T-helper 2 cell treated with Interferon-gamma antibody and Interleukin-4, amounts not matched to agents 5 μg/mL and 100 μg/mL, for 36 hours (primary cell): ENCODE measurements around the gene IGSF11.
"Not testable (repeated sequence)": the region's sequence is repeated elsewhere in the genome, so short reads cannot be mapped to it uniquely, and the experiment has no call there.

Experiments
- DNase-seq: peaks from one replicate; pipeline ENCODE4 v3.0.0; 2021; ENCODE audit warnings: low spot score
- H3K27ac Mint-ChIP-seq: one replicate; pipeline ENCODE4 v1.8.0; 2021; ENCODE audit warnings: mild to moderate bottlenecking, mixed read lengths
- H3K27me3 Mint-ChIP-seq: one replicate; pipeline ENCODE4 v1.8.0; 2021; ENCODE audit warnings: low read depth, mixed read lengths
- H3K36me3 Mint-ChIP-seq: one replicate; pipeline ENCODE4 v1.8.0; 2021; ENCODE audit warnings: low read depth, mixed read lengths
- H3K4me1 Mint-ChIP-seq: one replicate; pipeline ENCODE4 v1.8.0; 2021; ENCODE audit warnings: low read depth, mixed read lengths
- H3K4me3 Mint-ChIP-seq: one replicate; pipeline ENCODE4 v1.8.0; 2022; ENCODE audit warnings: mild to moderate bottlenecking, moderate library complexity, mixed read lengths
- H3K9me3 Mint-ChIP-seq: one replicate; pipeline ENCODE4 v1.8.0; 2021; ENCODE audit warnings: mixed read lengths

IGSF11 gene

DNA sequence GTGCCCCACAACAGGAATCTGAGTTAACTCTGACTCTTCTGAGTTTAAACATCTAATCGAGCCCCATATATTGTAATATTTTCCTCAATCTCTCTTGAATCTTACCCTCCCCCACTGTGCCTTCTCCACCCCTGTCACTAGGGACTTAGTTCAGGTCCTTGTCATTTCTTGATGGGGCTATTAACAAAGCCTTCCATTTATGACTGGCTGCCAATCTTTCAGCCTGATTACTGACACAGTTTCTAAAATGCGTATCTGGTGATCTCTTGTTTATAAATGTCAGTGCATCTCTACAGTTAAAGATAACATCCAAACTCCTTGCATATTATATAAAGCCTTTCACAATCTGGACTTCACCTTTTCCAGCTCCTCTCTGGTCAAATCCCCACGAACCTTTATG, 124.3 kb downstream of the IGSF11 start:
- Mint-ChIP-seq H3K4me3 (no peak overlapping the region), H3K9me3 (no peaks in the 10 kb centered on the region), H3K36me3 (no peaks in the 10 kb centered on the region), H3K27me3 (peaks cover 10% of the 10 kb centered on the region), H3K27ac (no peak overlapping the region), H3K4me1 (no peaks in the 10 kb centered on the region)
- no peak for DNase-seq

GRCh38 chr3:118909763-118910162, 124.9 kb downstream of the IGSF11 start:
- Mint-ChIP-seq H3K4me1 (no peaks in the 10 kb centered on the region), H3K36me3 (no peaks in the 10 kb centered on the region), H3K4me3 (no peak overlapping the region), H3K9me3 (no peaks in the 10 kb centered on the region), H3K27me3 (peaks cover 10% of the 10 kb centered on the region), H3K27ac (no peak overlapping the region)
- DNase-seq: no peak

GRCh38 chr3:118907909-118908308, 126.7 kb downstream of the IGSF11 start:
- DNase-seq: no peak
- no peaks in the 10 kb centered on the region for H3K36me3 Mint-ChIP-seq
- H3K9me3 Mint-ChIP-seq: no peaks in the 10 kb centered on the region
- H3K4me1 Mint-ChIP-seq: no peaks in the 10 kb centered on the region
- H3K4me3 Mint-ChIP-seq: no peak overlapping the region
- H3K27me3 Mint-ChIP-seq: peaks cover 10% of the 10 kb centered on the region
- no peak overlapping the region for H3K27ac Mint-ChIP-seq

- Mint-ChIP-seq H3K27ac (no peak overlapping the region), H3K4me1 (peaks cover 2% of the 10 kb centered on the region), H3K36me3 (no peaks in the 10 kb centered on the region), H3K4me3 (no peak overlapping the region), H3K9me3 (no peaks in the 10 kb centered on the region), H3K27me3 (peaks cover 15% of the 10 kb centered on the region)
- DNase-seq: no peak
Measured at GRCh38 chr3:118900737-118901525, 133.7 kb downstream of the IGSF11 start.

- Mint-ChIP-seq H3K27me3 (peaks cover 33% of the 10 kb centered on the region), H3K36me3 (no peaks in the 10 kb centered on the region), H3K9me3 (no peaks in the 10 kb centered on the region), H3K4me1 (no peaks in the 10 kb centered on the region), H3K4me3 (no peak overlapping the region), H3K27ac (no peak overlapping the region)
- DNase-seq: no peak
Measured at GRCh38 chr3:118890206-118890605, 144.4 kb downstream of the IGSF11 start.

- H3K27ac Mint-ChIP-seq: no peak overlapping the region
- H3K27me3 Mint-ChIP-seq: peaks cover 34% of the 10 kb centered on the region
- DNase-seq: no peak
- H3K4me3 Mint-ChIP-seq: no peak overlapping the region
- no peaks in the 10 kb centered on the region for H3K9me3 Mint-ChIP-seq
- H3K36me3 Mint-ChIP-seq: no peaks in the 10 kb centered on the region
- H3K4me1 Mint-ChIP-seq: no peaks in the 10 kb centered on the region
Measured at GRCh38 chr3:118889691-118890090, 145.0 kb downstream of the IGSF11 start.

DNA sequence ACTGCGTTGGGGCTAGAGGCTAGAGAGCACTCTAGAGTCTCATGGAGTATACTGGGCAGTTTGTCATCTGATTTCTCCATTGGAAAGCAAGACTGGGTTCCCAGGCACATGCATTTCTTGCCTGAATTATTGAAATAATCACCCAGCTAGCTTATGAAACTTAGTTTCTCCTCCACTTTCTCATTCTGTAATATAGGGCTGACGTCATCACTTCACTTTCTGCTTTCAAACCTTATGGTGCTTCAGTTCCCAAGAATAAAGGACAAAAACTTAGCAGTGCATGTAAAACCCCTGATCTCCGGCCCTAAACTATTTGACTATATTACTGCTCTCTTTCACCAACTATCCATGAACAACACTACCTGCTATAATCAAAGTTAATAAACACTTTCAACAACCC, 147.9 kb downstream of the IGSF11 start:
- DNase-seq: no peak
- Mint-ChIP-seq H3K4me1 (no peaks in the 10 kb centered on the region), H3K27me3 (peaks cover 30% of the 10 kb centered on the region), H3K27ac (no peak overlapping the region), H3K9me3 (no peaks in the 10 kb centered on the region), H3K4me3 (no peak overlapping the region), H3K36me3 (no peaks in the 10 kb centered on the region)

DNA sequence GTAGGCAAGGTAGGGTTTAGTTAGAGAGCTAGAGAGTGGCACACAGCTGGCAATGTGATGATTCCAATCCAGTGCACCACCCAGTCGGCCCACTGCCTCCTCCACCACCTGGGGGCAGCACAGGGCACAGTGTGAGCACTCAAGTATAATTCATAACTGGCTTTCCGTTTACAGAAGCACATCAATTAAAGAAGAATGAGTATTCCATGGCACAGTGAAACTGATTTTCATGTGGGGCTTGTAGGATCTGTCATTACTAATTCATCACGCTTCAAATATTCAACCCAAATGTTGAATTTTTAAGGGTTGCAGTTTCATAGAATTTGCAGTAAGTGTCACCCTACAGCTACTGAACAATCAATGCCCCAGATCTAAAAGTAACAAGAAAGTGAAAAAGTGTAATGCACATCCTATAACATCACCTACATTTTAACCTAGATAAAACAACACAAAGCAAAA, 149.9 kb downstream of the IGSF11 start:
- Mint-ChIP-seq H3K36me3 (no peaks in the 10 kb centered on the region), H3K27me3 (peaks cover 25% of the 10 kb centered on the region), H3K4me3 (no peak overlapping the region), H3K4me1 (no peaks in the 10 kb centered on the region), H3K9me3 (no peaks in the 10 kb centered on the region), H3K27ac (no peak overlapping the region)
- DNase-seq: peak; percentile 59

GRCh38 chr3:118882353-118882947, 152.2 kb downstream of the IGSF11 start:
- Mint-ChIP-seq H3K27ac (no peak overlapping the region), H3K4me1 (no peaks in the 10 kb centered on the region), H3K9me3 (no peaks in the 10 kb centered on the region), H3K36me3 (no peaks in the 10 kb centered on the region), H3K27me3 (peaks cover 22% of the 10 kb centered on the region), H3K4me3 (no peak overlapping the region)
- DNase-seq: peak; percentile 28

DNA sequence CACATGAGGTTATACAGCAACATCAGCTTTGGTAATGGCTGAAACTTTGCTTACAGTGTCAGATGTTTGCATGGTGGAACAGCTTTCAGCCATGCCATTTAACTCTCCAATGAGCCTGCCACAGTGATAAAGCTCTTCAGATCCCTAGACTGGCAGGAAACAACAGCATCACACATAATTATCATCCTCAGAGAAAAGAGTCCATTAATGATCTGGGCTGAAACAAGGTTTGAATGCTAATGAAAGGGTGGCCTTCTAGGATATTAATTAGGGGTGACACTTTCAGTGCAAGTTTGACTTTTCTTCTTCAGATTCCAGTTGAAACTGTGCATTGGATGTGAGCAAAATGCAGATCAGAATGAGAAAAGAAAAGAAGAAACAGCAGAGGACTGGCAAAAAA, 166.6 kb downstream of the IGSF11 start:
- H3K36me3 Mint-ChIP-seq: no peaks in the 10 kb centered on the region
- peaks cover 15% of the 10 kb centered on the region for H3K9me3 Mint-ChIP-seq
- no peak overlapping the region for H3K27ac Mint-ChIP-seq
- no peak for DNase-seq
- no peak overlapping the region for H3K4me3 Mint-ChIP-seq
- H3K4me1 Mint-ChIP-seq: no peaks in the 10 kb centered on the region
- H3K27me3 Mint-ChIP-seq: peaks cover 3% of the 10 kb centered on the region

GRCh38 chr3:118863731-118864322, 170.8 kb downstream of the IGSF11 start:
- no peak for DNase-seq
- Mint-ChIP-seq H3K36me3 (no peaks in the 10 kb centered on the region), H3K9me3 (no peaks in the 10 kb centered on the region), H3K4me3 (no peak overlapping the region), H3K4me1 (no peaks in the 10 kb centered on the region), H3K27ac (no peak overlapping the region), H3K27me3 (no peaks in the 10 kb centered on the region)

DNA sequence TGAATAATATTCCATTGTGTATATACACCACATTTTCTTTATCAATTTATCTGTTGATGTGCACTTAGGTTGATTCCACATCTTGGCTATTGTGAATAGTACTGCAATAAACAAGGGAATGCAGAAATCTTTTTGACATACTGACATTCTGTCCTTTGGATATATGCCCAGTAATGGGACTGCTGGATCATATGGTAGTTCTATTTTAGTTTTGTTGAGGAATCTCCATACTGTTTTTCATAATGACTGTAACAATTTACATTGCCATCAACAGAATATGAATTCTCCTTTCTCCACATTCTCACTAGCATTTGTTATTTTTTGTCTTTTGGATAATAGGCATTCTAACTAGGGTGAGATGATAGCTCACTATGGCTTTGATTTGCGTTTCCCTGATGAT, 174.7 kb downstream of the IGSF11 start:
- no peak overlapping the region for H3K27ac Mint-ChIP-seq
- no peak for DNase-seq
- H3K4me3 Mint-ChIP-seq: no peak overlapping the region
- no peaks in the 10 kb centered on the region for H3K27me3 Mint-ChIP-seq
- H3K9me3 Mint-ChIP-seq: peaks cover 6% of the 10 kb centered on the region
- H3K36me3 Mint-ChIP-seq: no peaks in the 10 kb centered on the region
- H3K4me1 Mint-ChIP-seq: no peaks in the 10 kb centered on the region

DNA sequence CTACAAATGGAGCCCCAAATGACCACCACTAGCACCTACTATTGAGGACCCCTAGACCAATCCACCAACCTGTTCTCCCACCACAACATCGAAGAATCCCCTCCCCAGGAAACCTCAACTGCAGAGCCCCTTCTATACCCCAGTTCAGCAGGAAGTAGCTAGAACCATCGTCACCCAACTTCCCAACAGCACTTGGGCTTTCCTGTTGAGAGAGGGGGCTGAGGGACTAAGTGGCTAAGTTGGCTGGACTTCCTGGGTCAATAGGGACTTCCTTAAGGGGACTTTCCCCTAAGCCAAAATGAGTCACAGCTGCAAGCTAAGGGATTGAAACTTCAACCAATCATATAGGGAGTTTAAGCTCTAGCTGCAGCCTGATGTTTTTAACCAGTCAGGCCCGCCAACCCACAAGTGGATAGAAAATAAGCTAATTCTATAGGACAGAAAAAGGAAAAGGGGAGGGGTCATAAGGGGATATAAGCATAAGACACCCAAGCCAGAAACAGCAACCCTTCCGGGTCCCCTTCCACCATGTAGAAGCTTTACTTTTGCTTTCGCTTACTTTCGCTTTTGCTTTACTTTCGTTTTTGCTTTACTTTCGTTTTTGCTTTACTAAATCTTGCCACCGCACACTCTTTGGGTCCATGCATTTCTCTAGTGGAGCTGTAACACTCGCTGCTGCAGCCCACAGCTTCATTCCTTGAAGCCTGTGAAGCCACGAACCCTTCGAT, 183.0 kb downstream of the IGSF11 start:
- H3K27ac Mint-ChIP-seq: peak overlapping the region; percentile 43
- H3K36me3 Mint-ChIP-seq, H3K4me1 Mint-ChIP-seq, H3K4me3 Mint-ChIP-seq, DNase-seq, H3K27me3 Mint-ChIP-seq: not testable (repeated sequence)
- H3K9me3 Mint-ChIP-seq: peaks cover 14% of the 10 kb centered on the region

DNA sequence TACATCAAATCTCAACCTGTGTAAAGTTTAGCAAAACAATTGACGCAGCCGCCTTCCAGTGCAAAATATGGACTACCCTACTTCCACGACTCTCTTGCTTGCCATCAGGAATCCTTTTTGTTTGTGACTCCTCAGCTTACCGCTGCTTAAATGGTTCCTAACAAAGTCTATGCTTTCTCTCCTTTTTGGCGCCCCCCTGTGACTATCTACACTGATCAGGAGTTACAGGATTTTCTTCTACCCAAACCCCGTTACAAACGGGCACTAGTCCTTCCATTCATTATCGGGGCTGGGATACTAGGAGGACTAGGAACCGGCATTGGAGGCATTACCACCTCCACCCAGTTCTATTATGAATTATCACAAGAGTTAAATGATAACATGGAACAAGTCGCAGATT, 184.0 kb downstream of the IGSF11 start:
- no peak for DNase-seq
- H3K27ac Mint-ChIP-seq: no peak overlapping the region
- no peaks in the 10 kb centered on the region for H3K36me3 Mint-ChIP-seq
- no peak overlapping the region for H3K4me3 Mint-ChIP-seq
- H3K27me3 Mint-ChIP-seq: no peaks in the 10 kb centered on the region
- H3K9me3 Mint-ChIP-seq: peaks cover 14% of the 10 kb centered on the region
- peaks cover 7% of the 10 kb centered on the region for H3K4me1 Mint-ChIP-seq
